Measurements from ENCODE around the gene TICAM2.

DNA sequence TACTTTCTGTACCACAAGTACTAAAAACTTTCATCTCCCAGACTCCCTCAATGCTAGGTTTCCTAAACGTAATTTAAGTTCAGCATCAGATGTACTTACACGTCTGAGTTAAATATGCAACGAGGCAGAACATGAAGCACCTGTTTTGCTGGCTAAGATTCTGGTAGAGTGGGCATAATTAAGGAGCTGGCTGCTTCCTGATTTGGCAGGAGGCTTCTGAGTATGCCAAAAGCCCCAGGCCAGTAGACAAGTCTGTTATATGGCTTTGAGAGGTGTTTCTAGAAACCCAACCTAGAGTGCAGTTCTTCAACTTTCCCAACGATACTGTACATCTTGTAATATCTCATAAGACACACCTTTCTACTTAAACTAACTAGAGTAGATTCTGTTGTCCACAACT, 13.6 kb downstream of the TICAM2 start:
- no peak for TF ChIP-seq CTCF (IDR thresholded peaks at IDR 0.05)
- TF ChIP-seq POLR2AphosphoS5 (IDR thresholded peaks at IDR 0.05), result no peak
- no peak for TF ChIP-seq POLR2A (IDR thresholded peaks at IDR 0.05)

All from stomach (tissue), 4 donors.